ENCODE data around the gene MRGPRF. TPM values are rescaled to one million over a fixed set of nuclear protein-coding genes. Genes with fewer than 3 reads are reported as not detected.

Gene MRGPRF
- polyA plus RNA-seq, 2 of the 4 experiments (the other 2 are of a cell fraction) = 0.04 TPM; not detected in 1

DNA sequence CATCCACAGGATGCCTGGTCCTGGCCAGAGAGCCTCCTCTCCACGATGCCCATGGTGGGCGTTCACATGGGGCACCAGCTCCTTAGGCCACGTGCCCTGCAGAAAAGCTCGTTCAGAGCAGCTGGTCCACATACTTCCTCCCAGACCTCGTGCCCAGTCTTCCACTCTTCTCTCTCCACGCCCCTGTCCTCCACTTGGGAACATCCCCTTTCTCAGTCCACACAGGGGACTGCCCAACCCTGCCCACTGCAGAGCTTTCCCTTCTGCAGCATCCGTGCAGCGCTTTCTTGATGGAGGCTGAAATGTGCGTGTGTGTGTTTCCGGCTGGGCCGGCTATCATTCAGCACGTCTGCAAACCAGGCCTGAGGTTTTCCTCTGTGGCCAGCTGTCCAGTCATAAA is 46.9 kb upstream of the MRGPRF start:
- ChIA-PET CTCF (interaction anchor here (0.6 to 1.1 kb wide), 5 partner anchors 11 to 601 kb away, joined by 3 to 7 read pairs (median 3); partner anchors contain the start of gene TPCN2), POLR2A (no interaction called here)
- 91% methylated on average over 11 of the region's 12 CpGs for WGBS (ENCODE audit: missing lambda C conversion rate)
- no peak overlapping the region for H3K4me3 ChIP-seq
- no peaks in the 10 kb centered on the region for H3K4me1 ChIP-seq
- DNase-seq (ENCODE audit: low read depth in 1 of 2, low spot score in 1 of 2) (no peak), FAIRE-seq (no peak), ATAC-seq (no peak)
- TF ChIP-seq, protein P1, sequence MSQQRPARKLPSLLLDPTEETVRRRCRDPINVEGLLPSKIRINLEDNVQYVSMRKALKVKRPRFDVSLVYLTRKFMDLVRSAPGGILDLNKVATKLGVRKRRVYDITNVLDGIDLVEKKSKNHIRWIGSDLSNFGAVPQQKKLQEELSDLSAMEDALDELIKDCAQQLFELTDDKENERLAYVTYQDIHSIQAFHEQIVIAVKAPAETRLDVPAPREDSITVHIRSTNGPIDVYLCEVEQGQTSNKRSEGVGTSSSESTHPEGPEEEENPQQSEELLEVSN (IDR thresholded peaks at IDR 0.05; ENCODE audit: borderline replicate concordance, low read depth) = no peak
- TF ChIP-seq RARB (CRISPR knock-in tag; IDR thresholded peaks at IDR 0.05) = no peak
- TF ChIP-seq, protein P2, sequence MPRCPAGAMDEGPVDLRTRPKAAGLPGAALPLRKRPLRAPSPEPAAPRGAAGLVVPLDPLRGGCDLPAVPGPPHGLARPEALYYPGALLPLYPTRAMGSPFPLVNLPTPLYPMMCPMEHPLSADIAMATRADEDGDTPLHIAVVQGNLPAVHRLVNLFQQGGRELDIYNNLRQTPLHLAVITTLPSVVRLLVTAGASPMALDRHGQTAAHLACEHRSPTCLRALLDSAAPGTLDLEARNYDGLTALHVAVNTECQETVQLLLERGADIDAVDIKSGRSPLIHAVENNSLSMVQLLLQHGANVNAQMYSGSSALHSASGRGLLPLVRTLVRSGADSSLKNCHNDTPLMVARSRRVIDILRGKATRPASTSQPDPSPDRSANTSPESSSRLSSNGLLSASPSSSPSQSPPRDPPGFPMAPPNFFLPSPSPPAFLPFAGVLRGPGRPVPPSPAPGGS (IDR thresholded peaks at IDR 0.05) = no peak
- no peak for TF ChIP-seq SREBF2 (IDR thresholded peaks at IDR 0.05)
- TF ChIP-seq ZNF302 (CRISPR knock-in tag; IDR thresholded peaks at IDR 0.05) = no peak
- TF ChIP-seq HOXB13 (CRISPR knock-in tag; IDR thresholded peaks at IDR 0.05; ENCODE audit: low read depth) = no peak
- no peak for TF ChIP-seq KDM1A (IDR thresholded peaks at IDR 0.05; ENCODE audit: low read depth)
- TF ChIP-seq JUN (IDR thresholded peaks at IDR 0.05) = no peak
- no peak for TF ChIP-seq RCOR1 (IDR thresholded peaks at IDR 0.05; ENCODE audit: low read depth, low read length)
- TF ChIP-seq FOSL2 (IDR thresholded peaks at IDR 0.05) = no peak
- TF ChIP-seq FOSL2 (CRISPR knock-in tag; IDR thresholded peaks at IDR 0.05) = no peak
- no peak for TF ChIP-seq EHF (CRISPR knock-in tag; IDR thresholded peaks at IDR 0.05)
- TF ChIP-seq PHF8 (IDR thresholded peaks at IDR 0.05; ENCODE audit: borderline replicate concordance, low read depth) = no peak
- no peak for TF ChIP-seq GATA3 (IDR thresholded peaks at IDR 0.05; ENCODE audit: borderline replicate concordance)
- no peak for TF ChIP-seq BHLHE40 (IDR thresholded peaks at IDR 0.05; ENCODE audit: low read depth, low read length)
- TF ChIP-seq, protein P3, sequence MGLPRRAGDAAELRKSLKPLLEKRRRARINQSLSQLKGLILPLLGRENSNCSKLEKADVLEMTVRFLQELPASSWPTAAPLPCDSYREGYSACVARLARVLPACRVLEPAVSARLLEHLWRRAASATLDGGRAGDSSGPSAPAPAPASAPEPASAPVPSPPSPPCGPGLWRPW (IDR thresholded peaks at IDR 0.05) = no peak
- TF ChIP-seq CBX8 (IDR thresholded peaks at IDR 0.05) = no peak
- TF ChIP-seq MAFK (IDR thresholded peaks at IDR 0.05; ENCODE audit: partially characterized antibody) = no peak
- TF ChIP-seq EP300 (IDR thresholded peaks at IDR 0.05) = no peak
- TF ChIP-seq JUNB (IDR thresholded peaks at IDR 0.05) = no peak
- TF ChIP-seq POLR2A (IDR thresholded peaks at IDR 0.05; ENCODE audit: low read length) = no peak
- no peaks in the 10 kb centered on the region for H3K9me3 ChIP-seq
- no peak overlapping the region for H3K27ac ChIP-seq
- no peak overlapping the region for H3K4me2 ChIP-seq

DNA sequence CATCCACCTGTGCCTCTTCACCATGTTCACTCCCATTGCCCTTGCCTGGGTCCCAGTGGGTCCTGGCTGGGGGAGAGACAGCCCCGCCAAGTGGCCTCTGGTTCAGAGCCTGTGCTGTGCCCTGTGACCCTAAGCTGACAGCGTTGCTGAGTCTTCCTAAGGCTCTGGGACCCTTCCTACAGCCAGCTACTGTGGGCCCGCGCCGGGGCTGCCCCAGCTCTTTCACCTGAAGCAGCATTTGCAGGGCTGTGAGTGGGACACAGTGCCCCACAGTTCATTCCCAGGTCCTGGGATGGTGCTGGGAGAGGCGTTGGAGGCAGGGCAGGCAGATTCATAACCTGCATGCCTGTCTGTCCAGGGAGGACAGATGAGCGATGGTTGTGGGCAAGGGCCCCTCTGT is 46.4 kb upstream of the MRGPRF start:
- ATAC-seq (no peak), FAIRE-seq (no peak), DNase-seq (ENCODE audit: low read depth in 1 of 2, low spot score in 1 of 2) (no peak)
- Histone ChIP-seq H3K4me2 (no peak overlapping the region), H3K4me3 (no peak overlapping the region), H3K27ac (no peak overlapping the region), H3K4me1 (no peaks in the 10 kb centered on the region), H3K9me3 (no peaks in the 10 kb centered on the region)
- ChIA-PET CTCF (interaction anchor here (0.6 to 1.1 kb wide), 5 partner anchors 10 to 602 kb away, joined by 3 to 7 read pairs (median 3); partner anchors contain the start of gene TPCN2), POLR2A (no interaction called here)
- TF ChIP-seq RNF2 (IDR thresholded peaks at IDR 0.05; ENCODE audit: borderline replicate concordance, low read depth) (no peak), EHMT2 (IDR thresholded peaks at IDR 0.05; ENCODE audit: low read depth) (no peak), NR3C1 (IDR thresholded peaks at IDR 0.05) (no peak), RFX5 (IDR thresholded peaks at IDR 0.05) (no peak), CBX8 (IDR thresholded peaks at IDR 0.05) (no peak), NPAS2 (CRISPR knock-in tag; IDR thresholded peaks at IDR 0.05; ENCODE audit: borderline replicate concordance) (no peak)
- TF ChIP-seq, protein P4, sequence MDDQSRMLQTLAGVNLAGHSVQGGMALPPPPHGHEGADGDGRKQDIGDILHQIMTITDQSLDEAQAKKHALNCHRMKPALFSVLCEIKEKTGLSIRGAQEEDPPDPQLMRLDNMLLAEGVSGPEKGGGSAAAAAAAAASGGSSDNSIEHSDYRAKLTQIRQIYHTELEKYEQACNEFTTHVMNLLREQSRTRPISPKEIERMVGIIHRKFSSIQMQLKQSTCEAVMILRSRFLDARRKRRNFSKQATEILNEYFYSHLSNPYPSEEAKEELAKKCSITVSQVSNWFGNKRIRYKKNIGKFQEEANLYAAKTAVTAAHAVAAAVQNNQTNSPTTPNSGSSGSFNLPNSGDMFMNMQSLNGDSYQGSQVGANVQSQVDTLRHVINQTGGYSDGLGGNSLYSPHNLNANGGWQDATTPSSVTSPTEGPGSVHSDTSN (IDR thresholded peaks at IDR 0.05) = no peak
- TF ChIP-seq, protein P1 (IDR thresholded peaks at IDR 0.05; ENCODE audit: borderline replicate concordance, low read depth) = no peak
- TF ChIP-seq, protein P5, sequence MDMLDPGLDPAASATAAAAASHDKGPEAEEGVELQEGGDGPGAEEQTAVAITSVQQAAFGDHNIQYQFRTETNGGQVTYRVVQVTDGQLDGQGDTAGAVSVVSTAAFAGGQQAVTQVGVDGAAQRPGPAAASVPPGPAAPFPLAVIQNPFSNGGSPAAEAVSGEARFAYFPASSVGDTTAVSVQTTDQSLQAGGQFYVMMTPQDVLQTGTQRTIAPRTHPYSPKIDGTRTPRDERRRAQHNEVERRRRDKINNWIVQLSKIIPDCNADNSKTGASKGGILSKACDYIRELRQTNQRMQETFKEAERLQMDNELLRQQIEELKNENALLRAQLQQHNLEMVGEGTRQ (IDR thresholded peaks at IDR 0.05) = no peak
- TF ChIP-seq, protein P6, sequence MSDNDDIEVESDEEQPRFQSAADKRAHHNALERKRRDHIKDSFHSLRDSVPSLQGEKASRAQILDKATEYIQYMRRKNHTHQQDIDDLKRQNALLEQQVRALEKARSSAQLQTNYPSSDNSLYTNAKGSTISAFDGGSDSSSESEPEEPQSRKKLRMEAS (IDR thresholded peaks at IDR 0.05) = no peak
- WGBS (ENCODE audit: missing lambda C conversion rate) = 94% methylated on average over 3 of the region's 7 CpGs
